Erythroblast (primary cell): ENCODE data around the gene GPR119.

Source experiments
- GATA1 ChIP-seq: IDR thresholded peaks from 2 replicates; pipeline ENCODE4 v1.6.1; 2011; ENCODE audit warnings: low read depth, mild to moderate bottlenecking, control low read depth, low read length, moderate library complexity
- POLR2A ChIP-seq: IDR thresholded peaks from 2 replicates; pipeline ENCODE4 v1.6.1; 2011; ENCODE audit warnings: mild to moderate bottlenecking, low read length

DNA sequence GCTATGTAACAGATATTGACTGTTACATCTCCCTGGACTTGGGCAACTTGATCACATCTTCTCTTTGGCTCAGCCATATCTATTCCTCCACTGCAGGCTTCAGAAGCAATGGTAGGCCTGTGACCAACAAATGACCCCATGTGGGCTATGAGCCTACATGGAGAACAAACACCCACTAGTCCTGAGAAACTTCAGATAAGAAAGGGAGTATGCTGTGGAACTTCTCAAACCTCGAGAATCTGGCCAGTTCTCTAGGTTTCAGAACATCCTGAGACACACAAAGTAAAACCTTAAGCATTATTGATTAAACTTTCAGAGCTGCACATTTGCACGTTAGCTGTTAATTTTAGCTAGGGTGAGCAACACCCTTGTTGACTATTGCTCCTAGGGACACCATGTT is 32.6 kb upstream of the GPR119 start:
- TF ChIP-seq POLR2A (no peak), GATA1 (no peak)
